ENCODE results near the gene TRAPPC5.

TRAPPC5 gene

GRCh38 chr19:7676854-7677253, 3.8 kb upstream of the TRAPPC5 start, which contains the start of gene MCEMP1:
MCEMP1 (plus strand) TSS chr19:7677090; CDS start chr19:7677121, 31 bp downstream.
- no peak within 1 kb of the TSS for H3K27ac ChIP-seq (ENCODE audit: low read length)
- no peaks in the 10 kb centered on the region for H3K36me3 ChIP-seq (ENCODE audit: control insufficient read depth, insufficient read depth, low read length)
- no peaks in the 10 kb centered on the region for H3K9me3 ChIP-seq (ENCODE audit: control insufficient read depth, insufficient read depth, low read length)
- H3K27me3 ChIP-seq (ENCODE audit: control insufficient read depth, insufficient read depth, low read length), result no peaks in the 10 kb centered on the region
- peaks cover 2% of the 10 kb centered on the region for H3K4me1 ChIP-seq (ENCODE audit: control insufficient read depth, insufficient read depth, low read length)
- H3K4me3 ChIP-seq (ENCODE audit: low read length), result no peak within 1 kb of the TSS
- WGBS (ENCODE audit: insufficient coverage, insufficient read length), result no CpG with 5 or more reads among the region's 10 CpGs
- DNase-seq (ENCODE audit: low read depth, low spot score), result no peak

GRCh38 chr19:7677669-7678311, 2.8 kb upstream of the TRAPPC5 start:
- WGBS (ENCODE audit: insufficient coverage, insufficient read length), result no CpG with 5 or more reads among the region's 12 CpGs
- Histone ChIP-seq H3K4me3 (ENCODE audit: low read length) (no peak overlapping the region), H3K36me3 (ENCODE audit: control insufficient read depth, insufficient read depth, low read length) (peaks cover 8% of the 10 kb centered on the region), H3K4me1 (ENCODE audit: control insufficient read depth, insufficient read depth, low read length) (peaks cover 6% of the 10 kb centered on the region), H3K9me3 (ENCODE audit: control insufficient read depth, insufficient read depth, low read length) (no peaks in the 10 kb centered on the region), H3K27ac (ENCODE audit: low read length) (no peak overlapping the region), H3K27me3 (ENCODE audit: control insufficient read depth, insufficient read depth, low read length) (no peaks in the 10 kb centered on the region)
- no peak for DNase-seq (ENCODE audit: low read depth, low spot score)

- Histone ChIP-seq H3K27ac (ENCODE audit: low read length) (no peak overlapping the region), H3K9me3 (ENCODE audit: control insufficient read depth, insufficient read depth, low read length) (no peaks in the 10 kb centered on the region), H3K36me3 (ENCODE audit: control insufficient read depth, insufficient read depth, low read length) (peaks cover 9% of the 10 kb centered on the region), H3K27me3 (ENCODE audit: control insufficient read depth, insufficient read depth, low read length) (no peaks in the 10 kb centered on the region), H3K4me3 (ENCODE audit: low read length) (no peak overlapping the region), H3K4me1 (ENCODE audit: control insufficient read depth, insufficient read depth, low read length) (peaks cover 6% of the 10 kb centered on the region)
- DNase-seq (ENCODE audit: low read depth, low spot score), result no peak
- 100% methylated on average over 6 of the region's 30 CpGs for WGBS (ENCODE audit: insufficient coverage, insufficient read length)
Measured at GRCh38 chr19:7678971-7679751, 1.5 kb upstream of the TRAPPC5 start.

- Histone ChIP-seq H3K4me1 (ENCODE audit: control insufficient read depth, insufficient read depth, low read length) (peaks cover 6% of the 10 kb centered on the region), H3K27ac (ENCODE audit: low read length) (no peak overlapping the region), H3K36me3 (ENCODE audit: control insufficient read depth, insufficient read depth, low read length) (peaks cover 9% of the 10 kb centered on the region), H3K4me3 (ENCODE audit: low read length) (peak overlapping the region; percentile 87; the same call in 1 of the 2 replicates), H3K9me3 (ENCODE audit: control insufficient read depth, insufficient read depth, low read length) (no peaks in the 10 kb centered on the region), H3K27me3 (ENCODE audit: control insufficient read depth, insufficient read depth, low read length) (no peaks in the 10 kb centered on the region)
- WGBS (ENCODE audit: insufficient coverage, insufficient read length), result no CpG with 5 or more reads among the region's 22 CpGs
- no peak for DNase-seq (ENCODE audit: low read depth, low spot score)
Measured at GRCh38 chr19:7679771-7680605, 645 bp upstream of the TRAPPC5 start.

GRCh38 chr19:7681340-7682174, 924 bp downstream of the TRAPPC5 start:
- Histone ChIP-seq H3K9me3 (ENCODE audit: control insufficient read depth, insufficient read depth, low read length) (no peaks in the 10 kb centered on the region), H3K4me1 (ENCODE audit: control insufficient read depth, insufficient read depth, low read length) (peaks cover 6% of the 10 kb centered on the region), H3K27ac (ENCODE audit: low read length) (no peak overlapping the region), H3K36me3 (ENCODE audit: control insufficient read depth, insufficient read depth, low read length) (peaks cover 9% of the 10 kb centered on the region), H3K4me3 (ENCODE audit: low read length) (peak overlapping the region; percentile 87), H3K27me3 (ENCODE audit: control insufficient read depth, insufficient read depth, low read length) (no peaks in the 10 kb centered on the region)
- peak; percentile 66 for DNase-seq (ENCODE audit: low read depth, low spot score)
- no CpG with 5 or more reads among the region's 43 CpGs for WGBS (ENCODE audit: insufficient coverage, insufficient read length)

GRCh38 chr19:7682175-7682855, 1.7 kb downstream of the TRAPPC5 start:
- Histone ChIP-seq H3K27me3 (ENCODE audit: control insufficient read depth, insufficient read depth, low read length) (no peaks in the 10 kb centered on the region), H3K36me3 (ENCODE audit: control insufficient read depth, insufficient read depth, low read length) (peaks cover 9% of the 10 kb centered on the region), H3K4me1 (ENCODE audit: control insufficient read depth, insufficient read depth, low read length) (peaks cover 6% of the 10 kb centered on the region), H3K9me3 (ENCODE audit: control insufficient read depth, insufficient read depth, low read length) (no peaks in the 10 kb centered on the region), H3K4me3 (ENCODE audit: low read length) (no peak overlapping the region; the same call in 1 of the 2 replicates), H3K27ac (ENCODE audit: low read length) (no peak overlapping the region)
- no peak for DNase-seq (ENCODE audit: low read depth, low spot score)
- WGBS (ENCODE audit: insufficient coverage, insufficient read length), result no CpG with 5 or more reads among the region's 74 CpGs

- H3K27me3 ChIP-seq (ENCODE audit: control insufficient read depth, insufficient read depth, low read length), result no peaks in the 10 kb centered on the region
- H3K9me3 ChIP-seq (ENCODE audit: control insufficient read depth, insufficient read depth, low read length), result no peaks in the 10 kb centered on the region
- no peak for DNase-seq (ENCODE audit: low read depth, low spot score)
- H3K27ac ChIP-seq (ENCODE audit: low read length), result no peak overlapping the region
- H3K36me3 ChIP-seq (ENCODE audit: control insufficient read depth, insufficient read depth, low read length), result peaks cover 9% of the 10 kb centered on the region
- WGBS (ENCODE audit: insufficient coverage, insufficient read length), result no CpG with 5 or more reads among the region's 19 CpGs
- no peak overlapping the region for H3K4me3 ChIP-seq (ENCODE audit: low read length)
- peaks cover 5% of the 10 kb centered on the region; the same call in 1 of the 2 replicates for H3K4me1 ChIP-seq (ENCODE audit: control insufficient read depth, insufficient read depth, low read length)
Measured at GRCh38 chr19:7685546-7686445, 5.2 kb downstream of the TRAPPC5 start.

- Histone ChIP-seq H3K9me3 (ENCODE audit: control insufficient read depth, insufficient read depth, low read length) (no peaks in the 10 kb centered on the region), H3K4me1 (ENCODE audit: control insufficient read depth, insufficient read depth, low read length) (peaks cover 1% of the 10 kb centered on the region; the same call in 1 of the 2 replicates), H3K36me3 (ENCODE audit: control insufficient read depth, insufficient read depth, low read length) (peaks cover 8% of the 10 kb centered on the region), H3K27me3 (ENCODE audit: control insufficient read depth, insufficient read depth, low read length) (no peaks in the 10 kb centered on the region), H3K27ac (ENCODE audit: low read length) (no peak overlapping the region), H3K4me3 (ENCODE audit: low read length) (no peak overlapping the region)
- no peak for DNase-seq (ENCODE audit: low read depth, low spot score)
- no CpG with 5 or more reads among the region's 12 CpGs for WGBS (ENCODE audit: insufficient coverage, insufficient read length)
Measured at GRCh38 chr19:7687177-7687576, 6.5 kb downstream of the TRAPPC5 start.

- no peak for DNase-seq (ENCODE audit: low read depth, low spot score)
- Histone ChIP-seq H3K27ac (ENCODE audit: low read length) (no peak overlapping the region), H3K9me3 (ENCODE audit: control insufficient read depth, insufficient read depth, low read length) (no peaks in the 10 kb centered on the region), H3K36me3 (ENCODE audit: control insufficient read depth, insufficient read depth, low read length) (no peaks in the 10 kb centered on the region), H3K4me1 (ENCODE audit: control insufficient read depth, insufficient read depth, low read length) (no peaks in the 10 kb centered on the region), H3K27me3 (ENCODE audit: control insufficient read depth, insufficient read depth, low read length) (no peaks in the 10 kb centered on the region), H3K4me3 (ENCODE audit: low read length) (no peak overlapping the region)
- WGBS (ENCODE audit: insufficient coverage, insufficient read length), result no CpG with 5 or more reads among the region's 23 CpGs
Measured at GRCh38 chr19:7689165-7689564, 8.5 kb downstream of the TRAPPC5 start.

Measured in iPS DF 6.9 (cell line).